ENCODE results near the gene SNAP47.

DNA sequence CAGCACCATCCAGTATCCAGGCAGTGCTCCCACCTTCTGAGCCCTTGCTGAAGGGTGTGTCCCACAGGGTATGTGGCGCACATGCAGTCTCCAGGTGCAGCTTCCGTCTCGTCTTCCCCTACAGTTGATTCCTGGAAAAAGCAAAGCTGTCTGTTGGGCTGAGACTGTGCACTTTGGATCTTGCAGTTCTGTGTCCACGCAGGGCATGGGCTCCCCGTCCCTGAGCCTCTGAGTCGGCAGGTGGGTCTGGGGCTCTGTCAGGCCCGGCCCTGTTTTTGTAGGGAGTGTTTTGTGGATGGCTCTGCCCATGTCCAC lies 32.8 kb downstream of the SNAP47 start:
- TF ChIP-seq YY1 (IDR thresholded peaks at IDR 0.05; ENCODE audit: low read depth) (no peak), TAF1 (IDR thresholded peaks at IDR 0.05; ENCODE audit: low read depth) (no peak), CEBPB (IDR thresholded peaks at IDR 0.05) (no peak), USF1 (IDR thresholded peaks at IDR 0.05) (no peak), CREB1 (IDR thresholded peaks at IDR 0.05; ENCODE audit: low read depth) (no peak), RAD21 (IDR thresholded peaks at IDR 0.05; ENCODE audit: low read depth) (no peak), EP300 (IDR thresholded peaks at IDR 0.05; ENCODE audit: borderline replicate concordance) (no peak), ZBTB7A (IDR thresholded peaks at IDR 0.05; ENCODE audit: low read depth) (no peak), FOXM1 (IDR thresholded peaks at IDR 0.05; ENCODE audit: borderline replicate concordance, low read depth) (no peak), EGR1 (IDR thresholded peaks at IDR 0.05) (no peak)
- TF ChIP-seq, protein P1, sequence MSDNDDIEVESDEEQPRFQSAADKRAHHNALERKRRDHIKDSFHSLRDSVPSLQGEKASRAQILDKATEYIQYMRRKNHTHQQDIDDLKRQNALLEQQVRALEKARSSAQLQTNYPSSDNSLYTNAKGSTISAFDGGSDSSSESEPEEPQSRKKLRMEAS (IDR thresholded peaks at IDR 0.05) = no peak
- TF ChIP-seq, protein P2, sequence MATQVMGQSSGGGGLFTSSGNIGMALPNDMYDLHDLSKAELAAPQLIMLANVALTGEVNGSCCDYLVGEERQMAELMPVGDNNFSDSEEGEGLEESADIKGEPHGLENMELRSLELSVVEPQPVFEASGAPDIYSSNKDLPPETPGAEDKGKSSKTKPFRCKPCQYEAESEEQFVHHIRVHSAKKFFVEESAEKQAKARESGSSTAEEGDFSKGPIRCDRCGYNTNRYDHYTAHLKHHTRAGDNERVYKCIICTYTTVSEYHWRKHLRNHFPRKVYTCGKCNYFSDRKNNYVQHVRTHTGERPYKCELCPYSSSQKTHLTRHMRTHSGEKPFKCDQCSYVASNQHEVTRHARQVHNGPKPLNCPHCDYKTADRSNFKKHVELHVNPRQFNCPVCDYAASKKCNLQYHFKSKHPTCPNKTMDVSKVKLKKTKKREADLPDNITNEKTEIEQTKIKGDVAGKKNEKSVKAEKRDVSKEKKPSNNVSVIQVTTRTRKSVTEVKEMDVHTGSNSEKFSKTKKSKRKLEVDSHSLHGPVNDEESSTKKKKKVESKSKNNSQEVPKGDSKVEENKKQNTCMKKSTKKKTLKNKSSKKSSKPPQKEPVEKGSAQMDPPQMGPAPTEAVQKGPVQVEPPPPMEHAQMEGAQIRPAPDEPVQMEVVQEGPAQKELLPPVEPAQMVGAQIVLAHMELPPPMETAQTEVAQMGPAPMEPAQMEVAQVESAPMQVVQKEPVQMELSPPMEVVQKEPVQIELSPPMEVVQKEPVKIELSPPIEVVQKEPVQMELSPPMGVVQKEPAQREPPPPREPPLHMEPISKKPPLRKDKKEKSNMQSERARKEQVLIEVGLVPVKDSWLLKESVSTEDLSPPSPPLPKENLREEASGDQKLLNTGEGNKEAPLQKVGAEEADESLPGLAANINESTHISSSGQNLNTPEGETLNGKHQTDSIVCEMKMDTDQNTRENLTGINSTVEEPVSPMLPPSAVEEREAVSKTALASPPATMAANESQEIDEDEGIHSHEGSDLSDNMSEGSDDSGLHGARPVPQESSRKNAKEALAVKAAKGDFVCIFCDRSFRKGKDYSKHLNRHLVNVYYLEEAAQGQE (IDR thresholded peaks at IDR 0.05; ENCODE audit: low read depth) = no peak
